Cardiac fibroblast (primary cell): ENCODE results near the gene REXO1.
A peak's percentile ranks its signal among the peaks of the same experiment; 100 is the strongest.

Experiments used
- DNase-seq, 2 donors: peaks; one replicate each; pipeline versions ENCODE4 v3.0.0 to v3.0.0-alpha.2; 2010; ENCODE audit warnings: low read depth in 2 of 2
- H3K4me3 ChIP-seq, 2 donors: replicated peaks in 1 of 2; 1 replicate in 1 of 2; 2 replicates in 1 of 2; pipeline ENCODE4 v1.5.1; 2011; ENCODE audit warnings: low read depth in 2 of 2, low read length in 2 of 2, mild to moderate bottlenecking in 2 of 2, moderate library complexity in 1 of 2
- CTCF ChIP-seq: IDR thresholded peaks from one replicate; pipeline ENCODE4 v1.5.1; 2011; ENCODE audit warnings: low read depth, mild to moderate bottlenecking, low read length, inconsistent platforms

Gene REXO1

GRCh38 chr19:1862424-1863327 lies 14.4 kb upstream of the REXO1 start:
- DNase-seq = peak in 1 of 2 donors; percentile 36
- no peak for TF ChIP-seq CTCF
- peak overlapping the region; percentile 85 to 88 for H3K4me3 ChIP-seq

- peak overlapping the region; percentile 85 to 88 for H3K4me3 ChIP-seq
- no peak for TF ChIP-seq CTCF
- no peak for DNase-seq
These were observed 13.8 kb upstream of the REXO1 start for GRCh38 chr19:1862068-1862423.

GRCh38 chr19:1861599-1862031 lies 13.3 kb upstream of the REXO1 start:
- no peak for TF ChIP-seq CTCF
- H3K4me3 ChIP-seq = peak overlapping the region; percentile 85 to 88
- DNase-seq = no peak

GRCh38 chr19:1860821-1861598 lies 12.7 kb upstream of the REXO1 start:
- no peak for TF ChIP-seq CTCF
- H3K4me3 ChIP-seq = peak overlapping the region; percentile 85 to 88

GRCh38 chr19:1860042-1860775 lies 11.9 kb upstream of the REXO1 start:
- peak overlapping the region; percentile 85 to 88 for H3K4me3 ChIP-seq
- DNase-seq = peak; percentile 78 to 90
- TF ChIP-seq CTCF = no peak

More at GRCh38 chr19:1860821-1861598, 12.7 kb upstream of the REXO1 start:
- DNase-seq = no peak

GRCh38 chr19:1859331-1859781 lies 11.1 kb upstream of the REXO1 start:
- no peak for TF ChIP-seq CTCF
- no peak overlapping the region for H3K4me3 ChIP-seq
- DNase-seq = no peak
